Smooth muscle cell of trachea (primary cell): ENCODE results near the gene GLS2. TPM values are rescaled to one million over a fixed set of nuclear protein-coding genes. Genes with fewer than 3 reads are reported as not detected.

Experiments
- total RNA-seq: library from RNA; depleted of rRNA; stranded (reverse); fragments of >200 nt; gene quantifications from 2 replicates; pipeline ENCODE4 v1.2.1, GENCODE V29; 2014

The GLS2 gene
- under 0.01 and 0.73 TPM in 2 replicates for total RNA-seq

DNA sequence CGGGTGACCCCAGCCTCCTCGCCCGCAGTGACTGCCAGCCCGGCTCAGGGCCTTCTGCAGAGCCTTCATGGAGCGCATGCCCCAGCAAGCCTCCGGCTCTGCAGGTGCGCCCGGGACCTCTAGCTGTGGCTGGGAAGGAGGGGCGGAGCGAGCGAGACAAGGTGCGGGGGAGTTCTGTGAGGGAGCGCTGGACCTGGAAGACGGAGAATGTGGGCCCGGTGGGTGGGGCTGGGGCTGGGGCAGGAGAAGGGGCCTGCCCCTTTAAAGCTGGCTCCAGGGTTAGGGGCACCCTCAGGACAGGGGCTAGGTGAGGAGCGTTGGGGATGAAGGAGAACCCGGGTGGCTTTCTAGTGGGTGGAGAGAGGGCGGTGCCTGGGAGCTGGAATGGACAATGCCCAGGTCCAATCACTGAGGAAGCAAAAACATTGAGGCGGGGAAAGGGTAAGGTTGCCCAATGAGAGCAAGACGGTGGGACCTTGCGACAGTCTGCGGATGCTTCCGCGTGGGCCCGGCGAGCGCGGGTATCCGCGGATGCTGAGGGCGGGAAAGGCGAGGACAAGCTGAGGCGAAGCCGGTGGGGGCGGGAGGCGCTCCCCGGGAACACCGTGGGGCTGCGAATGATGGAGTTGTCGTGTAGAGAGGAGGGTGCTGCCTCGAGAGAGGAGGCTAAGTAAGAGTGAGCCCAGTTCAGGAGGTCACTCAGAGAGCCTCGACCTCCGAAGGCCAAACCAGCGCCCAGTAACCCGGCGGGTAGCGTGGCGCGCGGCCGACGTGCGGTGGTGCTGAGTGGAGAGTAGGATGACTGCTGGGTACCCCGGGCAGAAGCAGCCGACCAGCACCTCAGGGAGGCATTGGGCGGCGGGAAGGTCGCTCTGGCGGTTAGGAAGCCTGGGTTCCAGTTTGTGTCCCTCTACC lies at the start of gene GLS2:
TSS of gene GLS2 (minus strand) at position 121 of the 915 bp plus-strand sequence. CDS start at position 78, 43 bp downstream.

DNA sequence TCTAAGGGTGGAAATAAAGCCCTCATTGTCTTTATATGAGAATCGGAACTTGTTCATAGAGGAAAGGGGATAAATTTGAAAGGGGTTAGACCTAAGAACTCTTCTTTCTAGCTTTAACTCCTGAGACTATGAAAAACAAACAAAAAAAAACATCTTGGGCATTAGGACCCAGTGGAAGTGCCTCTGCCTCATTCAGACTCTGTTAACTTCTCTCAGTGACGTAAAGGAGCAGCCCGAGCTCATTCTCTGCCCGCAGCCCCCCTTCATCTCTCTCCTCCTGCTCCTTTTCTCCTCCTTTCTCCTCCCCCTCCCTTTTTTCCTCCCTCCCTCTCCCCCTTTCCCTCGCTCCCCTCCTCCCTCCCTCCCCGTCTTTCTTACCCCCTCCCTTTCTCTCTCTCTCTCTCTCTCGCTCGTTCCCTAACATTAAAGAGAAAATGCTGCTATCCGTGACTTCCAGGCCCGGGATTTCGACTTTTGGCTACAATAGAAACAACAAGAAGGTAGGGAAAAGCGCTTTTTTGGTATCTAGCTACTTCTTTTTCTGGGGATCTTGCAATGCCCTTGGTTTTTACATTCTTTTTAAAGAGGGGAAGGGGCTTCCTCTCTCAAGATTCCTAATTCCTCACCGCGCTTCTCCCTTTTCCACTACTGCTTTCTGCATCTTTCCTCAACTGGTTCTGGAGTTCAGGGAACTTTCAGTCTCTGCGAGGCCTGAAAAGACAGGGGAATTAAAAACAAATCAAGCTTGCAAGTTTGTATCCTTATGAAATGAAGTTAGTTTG lies 33.8 kb upstream of the GLS2 start, which contains the start of gene RBMS2:
TSS of gene RBMS2 (plus strand) at position 231 of the 782 bp plus-strand sequence. CDS start at position 435, 204 bp downstream.

DNA sequence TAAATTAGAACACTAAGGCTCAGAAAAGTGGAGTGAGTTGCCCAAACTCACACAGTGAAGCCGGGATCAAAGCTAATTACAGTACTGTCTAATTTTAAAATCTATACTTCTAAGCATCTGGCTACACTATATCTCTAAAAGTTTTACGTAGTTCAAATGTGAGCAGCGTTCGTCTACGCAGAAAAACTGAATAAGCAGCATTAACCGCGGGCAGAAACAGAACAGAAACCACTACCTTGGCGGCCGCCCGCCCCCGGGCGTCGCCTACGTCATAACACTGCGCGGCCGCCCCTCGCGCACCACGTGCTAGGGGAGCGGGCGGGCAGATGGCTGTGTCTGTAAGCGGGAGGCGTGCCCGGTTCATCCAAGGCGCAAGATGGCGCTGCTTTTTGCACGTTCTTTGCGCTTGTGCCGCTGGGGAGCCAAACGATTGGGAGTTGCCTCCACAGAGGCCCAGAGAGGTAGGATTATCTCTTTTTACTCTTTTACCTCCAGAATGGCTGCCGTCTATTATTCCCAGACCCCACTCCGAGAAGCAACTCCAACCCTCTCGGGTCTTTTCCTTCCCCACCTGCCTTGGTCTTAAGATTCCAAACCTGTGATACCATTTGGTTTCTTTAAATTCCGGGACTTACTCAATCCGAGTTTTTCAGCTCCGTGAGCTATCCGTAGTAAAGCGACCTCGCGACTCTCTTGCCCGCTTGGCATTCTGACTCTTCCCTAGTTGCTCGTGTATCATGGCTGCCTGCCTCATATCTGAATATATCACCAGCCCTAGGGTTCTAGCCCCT lies 19.6 kb downstream of the GLS2 start, which contains the start of gene SPRYD4:
TSS of gene SPRYD4 (plus strand) at position 363 of the 791 bp plus-strand sequence. CDS start at position 377, 14 bp downstream.

DNA sequence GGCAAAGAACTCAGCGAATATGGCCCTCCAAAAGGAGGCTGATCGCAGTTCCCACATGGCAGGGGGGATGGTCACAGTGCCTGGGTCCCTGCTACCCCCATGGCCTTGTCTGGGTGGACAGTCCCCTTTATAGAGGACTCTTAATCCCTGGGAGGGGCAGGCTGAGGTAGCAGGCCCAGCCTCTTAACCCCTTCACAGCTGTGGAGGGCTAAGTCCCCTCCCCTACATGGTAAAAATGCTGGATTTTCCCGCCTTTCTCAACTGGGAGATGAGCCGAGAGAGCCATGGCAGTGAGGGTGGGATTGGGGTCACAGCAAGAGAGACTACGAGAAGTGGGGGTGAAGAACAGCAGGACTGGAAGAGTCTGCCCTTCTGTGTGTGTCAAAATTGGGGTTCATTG lies 33.4 kb downstream of the GLS2 start, which contains the start of gene MIP:
TSS of gene MIP (minus strand) at position 101 of the 400 bp plus-strand sequence. CDS start at position 57, 44 bp downstream.

DNA sequence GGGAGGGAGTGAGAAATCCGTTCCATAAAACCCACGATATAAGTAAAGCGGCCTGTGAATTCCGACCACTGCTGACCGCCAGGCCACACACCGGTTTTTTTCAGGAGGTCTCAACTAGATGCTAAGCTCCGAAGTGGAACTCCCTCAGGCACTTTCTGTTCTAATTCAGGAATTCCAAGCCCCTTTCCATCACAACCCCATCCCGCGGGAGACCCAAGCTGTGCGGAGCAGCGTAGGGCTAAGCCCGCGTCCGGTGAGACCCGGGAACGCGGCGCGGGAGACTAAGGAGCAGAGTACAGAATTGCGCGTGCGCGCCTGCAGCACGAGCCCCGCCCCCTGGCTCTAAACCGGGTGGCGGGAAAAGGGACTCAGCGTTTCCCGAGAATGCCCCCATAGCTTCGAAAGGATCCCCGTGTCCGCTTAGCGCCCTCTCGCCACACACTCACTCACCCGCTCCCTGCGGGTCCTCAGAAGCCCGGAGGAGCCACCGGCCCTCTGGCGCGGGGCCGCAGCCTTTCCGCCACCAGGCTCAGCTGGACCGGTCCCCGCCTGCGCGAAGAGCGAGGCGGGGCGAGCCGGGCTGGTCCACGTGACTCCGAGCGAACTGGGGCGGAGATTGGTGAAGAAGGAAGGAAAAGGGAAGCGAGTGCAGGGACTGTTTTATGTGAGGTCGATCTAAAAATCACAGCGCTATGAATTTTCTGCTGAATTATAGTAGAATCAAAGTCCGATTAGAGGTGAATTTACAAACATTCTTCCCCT lies 38.9 kb downstream of the GLS2 start, which contains the start of gene TIMELESS:
TSS of gene TIMELESS (minus strand) at position 567 of the 762 bp plus-strand sequence. CDS start 15,256 bp downstream, outside the sequence.

Other genes with a start within 250 kb of the GLS2 start
- gene ANKRD52, start 229.8 kb downstream of the GLS2 start, total RNA-seq, result 14.0 and 15.9 TPM in 2 replicates
- 8.6 and 11.9 TPM in 2 replicates for gene COQ10A, start 221.2 kb downstream of the GLS2 start, total RNA-seq
- gene CS, start 187.8 kb downstream of the GLS2 start, total RNA-seq, result 99.2 and 103 TPM in 2 replicates
- gene CNPY2, start 172.2 kb downstream of the GLS2 start, total RNA-seq, result 47.8 and 76.2 TPM in 2 replicates
- 21.5 and 30.3 TPM in 2 replicates for gene PAN2, start 154.2 kb downstream of the GLS2 start, total RNA-seq
- 0.50 and 0.58 TPM in 2 replicates for gene IL23A, start 149.3 kb downstream of the GLS2 start, total RNA-seq
- 291 and 409 TPM in 2 replicates for gene STAT2, start 128.1 kb downstream of the GLS2 start, total RNA-seq
- gene APOF, start 125.3 kb downstream of the GLS2 start, total RNA-seq, result not detected in 2 replicates
- 4.6 and 17.5 TPM in 2 replicates for gene TIMELESS, start 38.7 kb downstream of the GLS2 start, total RNA-seq
- not detected in 2 replicates for gene MIP, start 33.5 kb downstream of the GLS2 start, total RNA-seq
- 1.7 and 2.2 TPM in 2 replicates for gene SPRYD4, start 19.6 kb downstream of the GLS2 start, total RNA-seq
- gene RBMS2, start 33.7 kb upstream of the GLS2 start, total RNA-seq, result 16.4 and 18.2 TPM in 2 replicates
- gene BAZ2A, start 142.2 kb upstream of the GLS2 start, total RNA-seq, result 29.9 and 38.7 TPM in 2 replicates
- 542 and 611 TPM in 2 replicates for gene ATP5F1B, start 157.8 kb upstream of the GLS2 start, total RNA-seq
- 52.3 and 113 TPM in 2 replicates for gene PTGES3, start 200.1 kb upstream of the GLS2 start, total RNA-seq
- 740 and 1,055 TPM in 2 replicates for gene NACA, start 237.1 kb upstream of the GLS2 start, total RNA-seq